A549 treated with ZK216348 at 1 μM for 4 hours (cell line): ENCODE results near the gene PLEKHA3. TPM values are rescaled to one million over a fixed set of nuclear protein-coding genes. Genes with fewer than 3 reads are reported as not detected.

Experiments
- total RNA-seq: library from RNA; stranded (reverse); fragments of 200-300 nt; extraction: Qiagen RNA extraction; gene quantifications from 5 replicates; pipeline ENCODE4 v1.2.3, GENCODE V29; 2022; ENCODE audit warnings: low read depth

The PLEKHA3 gene
- 13.7 to 21.0 TPM (median 14.3 TPM) in 5 replicates for total RNA-seq

GRCh38 chr2:178480227-178481181, at the start of gene PLEKHA3:
Gene PLEKHA3, plus strand, starts transcription at chr2:178480457. Its CDS starts 413 bp downstream, at chr2:178480870.

GRCh38 chr2:178450774-178451525, 29.3 kb upstream of the PLEKHA3 start, which contains the start of the genes PJVK and PRKRA:
Gene PJVK, plus strand, starts transcription at chr2:178451378. Its CDS starts 2,032 bp downstream, at chr2:178453410.
Gene PRKRA, minus strand, starts transcription at chr2:178451175. Its CDS starts 145 bp downstream, at chr2:178451030.

GRCh38 chr2:178478439-178479274, 1.6 kb upstream of the PLEKHA3 start, which contains the start of gene FKBP7:
Gene FKBP7, minus strand, starts transcription at chr2:178478600. Its CDS starts 101 bp downstream, at chr2:178478499.

Other genes with a start within 250 kb of the PLEKHA3 start
- gene PRKRA, start 29.3 kb upstream of the PLEKHA3 start, total RNA-seq: 22.9 to 38.3 TPM (median 30.3 TPM) in 5 replicates
- gene PJVK, start 29.1 kb upstream of the PLEKHA3 start, total RNA-seq: 0.99 to 2.8 TPM (median 2.1 TPM) in 5 replicates
- gene FKBP7, start 1.9 kb upstream of the PLEKHA3 start, total RNA-seq: 8.9 to 12.0 TPM (median 9.9 TPM) in 5 replicates